ENCODE measurements around the gene ZNF438. TPM values are rescaled to one million over a fixed set of nuclear protein-coding genes. Genes with fewer than 3 reads are reported as not detected.

Gene ZNF438
- total and polyA plus RNA-seq, 2 of the 13 experiments (the other 11 are each of a cell fraction or from before 2014, with no cell fraction given): 0.75 to 0.83 TPM

DNA sequence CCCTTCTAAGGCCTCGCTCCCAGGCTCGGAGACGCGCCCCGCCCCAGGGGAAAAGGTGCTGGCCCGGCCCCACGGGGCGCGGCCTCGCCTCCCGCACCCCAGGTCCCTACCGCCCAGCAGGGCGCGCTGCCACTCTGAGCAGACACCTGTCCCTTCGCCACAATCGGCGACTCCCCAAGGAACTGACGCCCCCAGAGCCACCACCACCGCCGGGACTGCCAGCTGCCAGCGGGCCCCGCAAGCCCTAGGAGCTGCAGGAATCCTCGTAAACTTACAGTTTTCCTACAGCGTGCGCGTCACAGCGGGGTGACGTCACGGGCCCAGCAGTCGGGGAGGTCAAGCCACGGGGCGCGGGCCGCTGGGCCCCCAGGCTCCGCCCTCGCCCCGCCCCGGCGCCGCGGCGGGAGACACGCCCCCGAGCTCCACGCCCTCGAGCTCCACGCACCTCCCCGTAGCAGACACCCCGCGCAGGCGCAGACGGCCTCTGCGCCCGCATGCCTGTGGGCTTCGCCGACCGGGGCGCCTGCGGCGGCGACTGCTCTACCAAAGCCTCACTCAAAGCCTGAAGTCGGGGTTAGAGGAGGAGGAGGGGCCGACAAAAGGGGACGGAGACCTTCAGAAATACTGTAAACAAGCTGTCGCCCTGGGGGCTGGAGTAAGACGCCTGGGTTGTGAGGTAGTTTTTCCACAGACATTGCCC, at the start of gene ZNF438 (continued):
- TF ChIP-seq ZNF790 (CRISPR knock-in tag; IDR thresholded peaks at IDR 0.05; ENCODE audit: borderline replicate concordance): peak; percentile 75
- TF ChIP-seq TBX2 (CRISPR knock-in tag; IDR thresholded peaks at IDR 0.05; ENCODE audit: borderline replicate concordance): no peak; the same call in 1 of the 2 replicates
- no peak for TF ChIP-seq ZNF781 (CRISPR knock-in tag; IDR thresholded peaks at IDR 0.05; ENCODE audit: borderline replicate concordance, not compliant biosample characterization)
- TF ChIP-seq RORA (CRISPR knock-in tag; IDR thresholded peaks at IDR 0.05): no peak
- TF ChIP-seq, protein P1, sequence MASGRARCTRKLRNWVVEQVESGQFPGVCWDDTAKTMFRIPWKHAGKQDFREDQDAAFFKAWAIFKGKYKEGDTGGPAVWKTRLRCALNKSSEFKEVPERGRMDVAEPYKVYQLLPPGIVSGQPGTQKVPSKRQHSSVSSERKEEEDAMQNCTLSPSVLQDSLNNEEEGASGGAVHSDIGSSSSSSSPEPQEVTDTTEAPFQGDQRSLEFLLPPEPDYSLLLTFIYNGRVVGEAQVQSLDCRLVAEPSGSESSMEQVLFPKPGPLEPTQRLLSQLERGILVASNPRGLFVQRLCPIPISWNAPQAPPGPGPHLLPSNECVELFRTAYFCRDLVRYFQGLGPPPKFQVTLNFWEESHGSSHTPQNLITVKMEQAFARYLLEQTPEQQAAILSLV (CRISPR knock-in tag; IDR thresholded peaks at IDR 0.05; ENCODE audit: borderline replicate concordance): peak; percentile 24; the same call in 1 of the 2 replicates
- no peak; the same call in 1 of the 2 replicates for TF ChIP-seq CBFB (CRISPR knock-in tag; IDR thresholded peaks at IDR 0.05)
- no peak for TF ChIP-seq PAF1 (CRISPR knock-in tag; IDR thresholded peaks at IDR 0.05)
- no peak for TF ChIP-seq HNRNPL (IDR thresholded peaks at IDR 0.05; ENCODE audit: low read depth, low read length)
- no peak for TF ChIP-seq IRX3 (CRISPR knock-in tag; IDR thresholded peaks at IDR 0.05; ENCODE audit: borderline replicate concordance, low read depth)
- no peak for TF ChIP-seq SIX1 (CRISPR knock-in tag; IDR thresholded peaks at IDR 0.05; ENCODE audit: borderline replicate concordance)
- no peak for TF ChIP-seq NBN (conservative IDR thresholded peaks at IDR 0.05)
- TF ChIP-seq KLF15 (CRISPR knock-in tag; IDR thresholded peaks at IDR 0.05; ENCODE audit: borderline replicate concordance): no peak
- TF ChIP-seq, protein P2, sequence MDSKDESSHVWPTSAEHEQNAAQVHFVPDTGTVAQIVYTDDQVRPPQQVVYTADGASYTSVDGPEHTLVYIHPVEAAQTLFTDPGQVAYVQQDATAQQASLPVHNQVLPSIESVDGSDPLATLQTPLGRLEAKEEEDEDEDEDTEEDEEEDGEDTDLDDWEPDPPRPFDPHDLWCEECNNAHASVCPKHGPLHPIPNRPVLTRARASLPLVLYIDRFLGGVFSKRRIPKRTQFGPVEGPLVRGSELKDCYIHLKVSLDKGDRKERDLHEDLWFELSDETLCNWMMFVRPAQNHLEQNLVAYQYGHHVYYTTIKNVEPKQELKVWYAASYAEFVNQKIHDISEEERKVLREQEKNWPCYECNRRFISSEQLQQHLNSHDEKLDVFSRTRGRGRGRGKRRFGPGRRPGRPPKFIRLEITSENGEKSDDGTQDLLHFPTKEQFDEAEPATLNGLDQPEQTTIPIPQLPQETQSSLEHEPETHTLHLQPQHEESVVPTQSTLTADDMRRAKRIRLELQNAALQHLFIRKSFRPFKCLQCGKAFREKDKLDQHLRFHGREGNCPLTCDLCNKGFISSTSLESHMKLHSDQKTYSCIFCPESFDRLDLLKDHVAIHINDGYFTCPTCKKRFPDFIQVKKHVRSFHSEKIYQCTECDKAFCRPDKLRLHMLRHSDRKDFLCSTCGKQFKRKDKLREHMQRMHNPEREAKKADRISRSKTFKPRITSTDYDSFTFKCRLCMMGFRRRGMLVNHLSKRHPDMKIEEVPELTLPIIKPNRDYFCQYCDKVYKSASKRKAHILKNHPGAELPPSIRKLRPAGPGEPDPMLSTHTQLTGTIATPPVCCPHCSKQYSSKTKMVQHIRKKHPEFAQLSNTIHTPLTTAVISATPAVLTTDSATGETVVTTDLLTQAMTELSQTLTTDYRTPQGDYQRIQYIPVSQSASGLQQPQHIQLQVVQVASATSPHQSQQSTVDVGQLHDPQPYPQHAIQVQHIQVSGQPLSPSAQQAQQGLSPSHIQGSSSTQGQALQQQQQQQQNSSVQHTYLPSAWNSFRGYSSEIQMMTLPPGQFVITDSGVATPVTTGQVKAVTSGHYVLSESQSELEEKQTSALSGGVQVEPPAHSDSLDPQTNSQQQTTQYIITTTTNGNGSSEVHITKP (CRISPR knock-in tag; IDR thresholded peaks at IDR 0.05; ENCODE audit: low read depth): no peak
- TF ChIP-seq SRSF9 (IDR thresholded peaks at IDR 0.05; ENCODE audit: borderline replicate concordance, insufficient read depth, low read depth, low read length, poor library complexity, severe bottlenecking): no peak
- TF ChIP-seq KDM6A (CRISPR knock-in tag; IDR thresholded peaks at IDR 0.05; ENCODE audit: low read depth): no peak
- TF ChIP-seq PRMT3 (CRISPR knock-in tag; IDR thresholded peaks at IDR 0.05; ENCODE audit: borderline replicate concordance, low read depth): 0 out of 2 replicates have a peak, but pooled peaks have one; percentile 46
- TF ChIP-seq TRIM24 (CRISPR knock-in tag; IDR thresholded peaks at IDR 0.05): no peak
- TF ChIP-seq GABPB1 (CRISPR knock-in tag; IDR thresholded peaks at IDR 0.05): peak; percentile 66
- TF ChIP-seq ZBTB7B (CRISPR knock-in tag; IDR thresholded peaks at IDR 0.05): no peak
- TF ChIP-seq MTF1 (CRISPR knock-in tag; IDR thresholded peaks at IDR 0.05): no peak
- TF ChIP-seq ZNF713 (CRISPR knock-in tag; IDR thresholded peaks at IDR 0.05): no peak
- TF ChIP-seq MYC (CRISPR knock-in tag; IDR thresholded peaks at IDR 0.05; ENCODE audit: borderline replicate concordance): peak; percentile 61; the same call in 1 of the 2 replicates
- no peak for TF ChIP-seq SMC3 (IDR thresholded peaks at IDR 0.05; ENCODE audit: low read length)
- TF ChIP-seq, protein P3, sequence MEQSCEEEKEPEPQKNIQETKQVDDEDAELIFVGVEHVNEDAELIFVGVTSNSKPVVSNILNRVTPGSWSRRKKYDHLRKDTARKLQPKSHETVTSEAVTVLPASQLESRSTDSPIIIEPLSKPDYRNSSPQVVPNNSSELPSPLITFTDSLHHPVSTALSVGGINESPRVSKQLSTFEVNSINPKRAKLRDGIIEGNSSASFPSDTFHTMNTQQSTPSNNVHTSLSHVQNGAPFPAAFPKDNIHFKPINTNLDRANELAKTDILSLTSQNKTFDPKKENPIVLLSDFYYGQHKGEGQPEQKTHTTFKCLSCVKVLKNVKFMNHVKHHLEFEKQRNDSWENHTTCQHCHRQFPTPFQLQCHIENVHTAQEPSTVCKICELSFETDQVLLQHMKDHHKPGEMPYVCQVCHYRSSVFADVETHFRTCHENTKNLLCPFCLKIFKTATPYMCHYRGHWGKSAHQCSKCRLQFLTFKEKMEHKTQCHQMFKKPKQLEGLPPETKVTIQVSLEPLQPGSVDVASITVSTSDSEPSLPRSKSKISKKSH (CRISPR knock-in tag; IDR thresholded peaks at IDR 0.05; ENCODE audit: borderline replicate concordance): peak; percentile 44; the same call in 1 of the 2 replicates
- no peak for TF ChIP-seq FOSL2 (CRISPR knock-in tag; IDR thresholded peaks at IDR 0.05)

Data from HepG2 (cell line).